ENCODE measurements around the gene CHCHD6. TPM values are rescaled to one million over a fixed set of nuclear protein-coding genes. Genes with fewer than 3 reads are reported as not detected.

The CHCHD6 gene
- total and polyA plus RNA-seq, 4 donors: 12.1 to 22.6 (median 17.5) TPM

DNA sequence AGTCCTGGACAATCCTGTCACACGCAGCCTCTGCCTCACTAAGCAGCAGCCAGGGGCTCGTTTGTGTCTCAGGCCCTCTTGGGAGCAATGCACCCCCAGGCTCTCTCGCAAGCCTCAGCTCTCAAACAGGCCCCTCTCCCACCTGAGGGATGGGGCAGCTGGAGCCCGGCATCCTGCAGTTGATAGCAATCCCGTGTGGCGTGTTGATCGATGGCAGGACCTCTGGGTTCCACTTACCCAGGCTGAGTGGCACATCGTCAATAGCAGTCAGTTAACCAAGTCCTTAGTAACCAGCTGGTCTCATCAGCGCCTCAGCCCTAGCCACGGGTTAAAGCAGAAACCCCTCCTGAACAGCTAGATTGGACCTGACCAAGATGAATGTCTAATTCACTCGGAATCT is 242.4 kb downstream of the CHCHD6 start:
- TF ChIP-seq, protein P1, sequence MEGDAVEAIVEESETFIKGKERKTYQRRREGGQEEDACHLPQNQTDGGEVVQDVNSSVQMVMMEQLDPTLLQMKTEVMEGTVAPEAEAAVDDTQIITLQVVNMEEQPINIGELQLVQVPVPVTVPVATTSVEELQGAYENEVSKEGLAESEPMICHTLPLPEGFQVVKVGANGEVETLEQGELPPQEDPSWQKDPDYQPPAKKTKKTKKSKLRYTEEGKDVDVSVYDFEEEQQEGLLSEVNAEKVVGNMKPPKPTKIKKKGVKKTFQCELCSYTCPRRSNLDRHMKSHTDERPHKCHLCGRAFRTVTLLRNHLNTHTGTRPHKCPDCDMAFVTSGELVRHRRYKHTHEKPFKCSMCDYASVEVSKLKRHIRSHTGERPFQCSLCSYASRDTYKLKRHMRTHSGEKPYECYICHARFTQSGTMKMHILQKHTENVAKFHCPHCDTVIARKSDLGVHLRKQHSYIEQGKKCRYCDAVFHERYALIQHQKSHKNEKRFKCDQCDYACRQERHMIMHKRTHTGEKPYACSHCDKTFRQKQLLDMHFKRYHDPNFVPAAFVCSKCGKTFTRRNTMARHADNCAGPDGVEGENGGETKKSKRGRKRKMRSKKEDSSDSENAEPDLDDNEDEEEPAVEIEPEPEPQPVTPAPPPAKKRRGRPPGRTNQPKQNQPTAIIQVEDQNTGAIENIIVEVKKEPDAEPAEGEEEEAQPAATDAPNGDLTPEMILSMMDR (IDR thresholded peaks at IDR 0.05; ENCODE audit: control extremely low read depth, extremely low read depth): no peak
- Histone ChIP-seq H3K27me3 (ENCODE audit: control insufficient read depth in 3 of 3, insufficient read depth in 3 of 3, low read length in 2 of 3) (no peaks in the 10 kb centered on the region), H3K36me3 (ENCODE audit: control insufficient read depth in 4 of 4, insufficient read depth in 4 of 4, low read length in 4 of 4) (peaks cover 0 to 2% (median 0%) of the 10 kb centered on the region in 4 donors), H3K9me3 (ENCODE audit: control insufficient read depth in 4 of 4, insufficient read depth in 3 of 4, low read length in 3 of 4) (no peaks in the 10 kb centered on the region), H3K27ac (ENCODE audit: low read depth in 1 of 2, low read length in 1 of 2) (no peak overlapping the region), H3K4me3 (no peak overlapping the region), H3K9ac (ENCODE audit: insufficient read depth in 1 of 2, low read length in 2 of 2) (no peak overlapping the region), H3K4me1 (ENCODE audit: control insufficient read depth in 5 of 5, insufficient read depth in 5 of 5, low read length in 5 of 5) (no peaks in the 10 kb centered on the region)
- DNase-seq (no peak), ATAC-seq (ENCODE audit: insufficient read depth, low FRiP score) (no peak)
- WGBS, 2 donors: 91 to 92% methylated on average over 11 of the region's 11 CpGs

DNA sequence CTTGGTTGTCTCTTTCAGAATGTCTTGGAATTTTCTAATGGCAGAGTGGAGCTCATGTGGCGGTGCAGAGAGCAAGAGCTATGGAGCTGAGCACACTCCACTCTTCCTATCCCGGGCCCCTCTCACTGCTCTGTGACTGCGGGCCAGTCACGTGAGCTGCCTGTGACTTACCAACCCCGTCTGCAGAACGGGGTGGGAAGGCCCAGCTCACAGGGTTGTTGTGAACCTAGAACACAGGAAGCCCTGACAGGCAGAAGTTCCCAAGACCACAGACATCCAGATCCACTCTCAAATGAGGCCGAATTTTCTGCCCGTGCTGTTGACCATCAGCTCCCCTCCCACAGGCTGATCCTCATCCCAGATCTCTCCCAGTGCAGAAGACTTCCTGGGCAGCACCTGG is 243.4 kb downstream of the CHCHD6 start:
- DNase-seq (no peak), ATAC-seq (ENCODE audit: insufficient read depth, low FRiP score) (no peak)
- Histone ChIP-seq H3K9ac (ENCODE audit: insufficient read depth in 1 of 2, low read length in 2 of 2) (no peak overlapping the region), H3K9me3 (ENCODE audit: control insufficient read depth in 4 of 4, insufficient read depth in 3 of 4, low read length in 3 of 4) (no peaks in the 10 kb centered on the region), H3K27ac (ENCODE audit: low read depth in 1 of 2, low read length in 1 of 2) (no peak overlapping the region), H3K27me3 (ENCODE audit: control insufficient read depth in 3 of 3, insufficient read depth in 3 of 3, low read length in 2 of 3) (no peaks in the 10 kb centered on the region), H3K4me1 (ENCODE audit: control insufficient read depth in 5 of 5, insufficient read depth in 5 of 5, low read length in 5 of 5) (no peaks in the 10 kb centered on the region), H3K4me3 (no peak overlapping the region), H3K36me3 (ENCODE audit: control insufficient read depth in 4 of 4, insufficient read depth in 4 of 4, low read length in 4 of 4) (peaks cover 0 to 2% (median 0%) of the 10 kb centered on the region in 4 donors)
- 30 to 63% methylated on average over 8 of the region's 8 CpGs for WGBS, 2 donors
- TF ChIP-seq, protein P1 (IDR thresholded peaks at IDR 0.05; ENCODE audit: control extremely low read depth, extremely low read depth): no peak

DNA sequence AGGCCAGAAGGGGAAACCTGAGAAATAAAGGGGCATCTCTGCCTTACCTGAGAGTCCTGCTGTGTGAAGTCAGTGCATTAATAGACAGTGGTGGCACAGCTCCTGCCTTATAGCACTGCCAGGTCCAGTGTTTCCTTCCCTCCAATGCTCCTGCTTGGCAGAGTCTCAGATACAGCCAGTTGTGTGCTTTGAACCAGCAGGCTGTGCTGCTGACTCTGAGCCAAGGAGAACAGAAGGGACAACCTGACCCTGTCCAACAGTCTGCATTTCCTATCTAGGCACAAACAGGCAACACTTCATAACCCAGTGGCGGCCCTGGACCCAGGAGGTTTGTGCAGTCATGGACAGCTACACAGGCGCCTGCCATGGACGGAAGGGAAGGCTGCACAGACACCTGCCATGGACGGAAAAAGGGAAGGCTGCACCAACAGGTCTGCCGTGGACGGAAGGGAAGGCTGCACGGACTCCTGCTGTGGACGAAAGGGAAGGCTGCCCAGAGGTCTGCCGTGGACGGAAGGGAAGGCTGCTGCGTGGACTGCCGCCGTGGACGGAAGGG is 245.0 kb downstream of the CHCHD6 start:
- Histone ChIP-seq H3K27me3 (ENCODE audit: control insufficient read depth in 3 of 3, insufficient read depth in 3 of 3, low read length in 2 of 3) (no peaks in the 10 kb centered on the region), H3K9me3 (ENCODE audit: control insufficient read depth in 4 of 4, insufficient read depth in 3 of 4, low read length in 3 of 4) (no peaks in the 10 kb centered on the region), H3K9ac (ENCODE audit: insufficient read depth in 1 of 2, low read length in 2 of 2) (no peak overlapping the region), H3K36me3 (ENCODE audit: control insufficient read depth in 4 of 4, insufficient read depth in 4 of 4, low read length in 4 of 4) (no peaks in the 10 kb centered on the region), H3K4me3 (no peak overlapping the region), H3K4me1 (ENCODE audit: control insufficient read depth in 5 of 5, insufficient read depth in 5 of 5, low read length in 5 of 5) (no peaks in the 10 kb centered on the region), H3K27ac (ENCODE audit: low read depth in 1 of 2, low read length in 1 of 2) (no peak overlapping the region)
- DNase-seq (peak in 1 of 3 donors; percentile 43), ATAC-seq (ENCODE audit: insufficient read depth, low FRiP score) (no peak)
- TF ChIP-seq, protein P1 (IDR thresholded peaks at IDR 0.05; ENCODE audit: control extremely low read depth, extremely low read depth): no peak
- WGBS, 2 donors: 91 to 95% methylated on average over 14 of the region's 14 CpGs

DNA sequence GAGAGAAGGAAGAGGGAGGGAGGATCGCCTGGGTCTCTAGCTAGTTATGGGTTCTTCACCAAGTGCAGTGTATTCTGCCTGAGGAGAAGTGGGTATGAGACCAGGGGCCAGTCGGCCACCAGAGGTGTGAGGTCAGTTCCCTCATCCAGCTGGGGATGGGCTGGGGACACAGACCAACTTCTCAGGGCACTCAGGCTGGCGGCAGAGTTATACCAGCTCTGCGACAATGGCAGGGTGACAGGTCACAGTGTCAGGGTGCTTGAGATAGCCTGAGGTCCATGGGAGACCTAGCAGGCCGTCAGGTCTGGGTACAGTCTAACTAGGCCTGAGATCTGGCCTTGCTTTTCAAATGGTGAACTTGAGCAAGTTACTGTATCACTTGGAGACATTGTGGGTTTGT is 247.5 kb downstream of the CHCHD6 start:
- no peak overlapping the region for H3K9ac ChIP-seq (ENCODE audit: insufficient read depth in 1 of 2, low read length in 2 of 2)
- no peak for ATAC-seq (ENCODE audit: insufficient read depth, low FRiP score)
- H3K4me1 ChIP-seq (ENCODE audit: control insufficient read depth in 5 of 5, insufficient read depth in 5 of 5, low read length in 5 of 5): no peaks in the 10 kb centered on the region
- no peaks in the 10 kb centered on the region for H3K36me3 ChIP-seq (ENCODE audit: control insufficient read depth in 4 of 4, insufficient read depth in 4 of 4, low read length in 4 of 4)
- H3K27me3 ChIP-seq (ENCODE audit: control insufficient read depth in 3 of 3, insufficient read depth in 3 of 3, low read length in 2 of 3): no peaks in the 10 kb centered on the region
- TF ChIP-seq, protein P1 (IDR thresholded peaks at IDR 0.05; ENCODE audit: control extremely low read depth, extremely low read depth): no peak
- H3K9me3 ChIP-seq (ENCODE audit: control insufficient read depth in 4 of 4, insufficient read depth in 3 of 4, low read length in 3 of 4): no peaks in the 10 kb centered on the region
- no peak for DNase-seq
- 97 to 98% methylated on average over 5 of the region's 5 CpGs for WGBS, 2 donors
- no peak overlapping the region for H3K4me3 ChIP-seq
- H3K27ac ChIP-seq (ENCODE audit: low read depth in 1 of 2, low read length in 1 of 2): no peak overlapping the region
